MCF 10A (cell line): ENCODE results near the gene ATP5F1D. TPM values are rescaled to one million over a fixed set of nuclear protein-coding genes. Genes with fewer than 3 reads are reported as not detected.

Experiments used
- BruUV-seq: library from RNA; stranded (reverse); fragments of 400-500 nt; replicated peaks from 2 replicates; lab custom pipeline; 2021; lab: Mats Ljungman, UMichigan
- CTCF ChIA-PET: fragments of 300-600 bp; sonication (Branson Sonifier 250); formaldehyde crosslinking; extraction: SDS; loops from one replicate; lab custom pipeline; 2021; ENCODE audit warnings: antibody characterized with exemption, inconsistent platforms; lab: Yijun Ruan, JAX
- POLR2A ChIA-PET: fragments of 300-600, 350-650 bp; sonication (Branson Sonifier 250); formaldehyde crosslinking; extraction: SDS; loops from one replicate; lab custom pipeline; 2020; ENCODE audit warnings: antibody characterized with exemption, inconsistent platforms; lab: Yijun Ruan, JAX
- DNase-seq: peaks from one replicate; pipeline ENCODE4 v3.0.0-alpha.2; 2018; ENCODE audit not compliant: unreplicated experiment
- H3K27ac Mint-ChIP-seq: one replicate; pipeline ENCODE4 v1.8.0; 2022; ENCODE audit warnings: mild to moderate bottlenecking, low read depth, mixed read lengths; ENCODE audit not compliant: unreplicated experiment
- H3K27me3 Mint-ChIP-seq: one replicate; pipeline ENCODE4 v1.8.0; 2022; ENCODE audit warnings: mixed read lengths; ENCODE audit not compliant: insufficient read depth, unreplicated experiment
- H3K36me3 Mint-ChIP-seq: one replicate; pipeline ENCODE4 v1.8.0; 2022; ENCODE audit warnings: mild to moderate bottlenecking, moderate library complexity, mixed read lengths; ENCODE audit not compliant: insufficient read depth, unreplicated experiment
- H3K4me1 Mint-ChIP-seq: one replicate; pipeline ENCODE4 v1.8.0; 2022; ENCODE audit warnings: mixed read lengths; ENCODE audit not compliant: insufficient read depth, unreplicated experiment
- H3K4me3 Mint-ChIP-seq: one replicate; pipeline ENCODE4 v1.8.0; 2022; ENCODE audit warnings: mild to moderate bottlenecking, moderate library complexity, mixed read lengths; ENCODE audit not compliant: unreplicated experiment
- H3K9me3 Mint-ChIP-seq: one replicate; pipeline ENCODE4 v1.8.0; 2022; ENCODE audit warnings: mixed read lengths; ENCODE audit not compliant: unreplicated experiment
- intact Hi-C: fragments of 100-400 bp; cut with micrococcal nuclease; formaldehyde crosslinking; loops from 2 replicates; pipeline ENCODE4 v1.14.1; 2022
- total RNA-seq: library from RNA; stranded (reverse); gene quantifications from 2 replicates; pipeline ENCODE4 v1.2.3, GENCODE V29; 2022
- TF ChIP-seq, protein P1 (sequence below): fragments of 200-600 bp; IDR thresholded peaks from one replicate; pipeline ENCODE4 v1.8.0; 2022; ENCODE audit warnings: antibody characterized with exemption, mild to moderate bottlenecking; ENCODE audit not compliant: unreplicated experiment

The ATP5F1D gene
- total RNA-seq, 1 experiment from 2014 or later, result 258 TPM

GRCh38 chr19:1269478-1270212 is 28.1 kb downstream of the ATP5F1D start:
- intact Hi-C loops, result loop anchor here (10.0 kb wide), 1 partner anchor 115 kb away; the partner anchor contains the start of gene NDUFS7
- no peaks in the 10 kb centered on the region for H3K9me3 Mint-ChIP-seq
- peaks cover 65% of the 10 kb centered on the region for H3K36me3 Mint-ChIP-seq
- peaks cover 24% of the 10 kb centered on the region for H3K4me1 Mint-ChIP-seq
- peak overlapping the region; percentile 84 for H3K4me3 Mint-ChIP-seq
- peak; percentile 78 for DNase-seq
- POLR2A ChIA-PET, result interaction anchor here (0.7 to 6.2 kb wide), 36 partner anchors 8 to 1096 kb away, joined by 3 to 240 read pairs (median 5); partner anchors contain the start of genes ARHGAP45, ATP5F1D, CNN2 and GPX4
- H3K27ac Mint-ChIP-seq, result peak overlapping the region; percentile 89
- TF ChIP-seq, protein P1, sequence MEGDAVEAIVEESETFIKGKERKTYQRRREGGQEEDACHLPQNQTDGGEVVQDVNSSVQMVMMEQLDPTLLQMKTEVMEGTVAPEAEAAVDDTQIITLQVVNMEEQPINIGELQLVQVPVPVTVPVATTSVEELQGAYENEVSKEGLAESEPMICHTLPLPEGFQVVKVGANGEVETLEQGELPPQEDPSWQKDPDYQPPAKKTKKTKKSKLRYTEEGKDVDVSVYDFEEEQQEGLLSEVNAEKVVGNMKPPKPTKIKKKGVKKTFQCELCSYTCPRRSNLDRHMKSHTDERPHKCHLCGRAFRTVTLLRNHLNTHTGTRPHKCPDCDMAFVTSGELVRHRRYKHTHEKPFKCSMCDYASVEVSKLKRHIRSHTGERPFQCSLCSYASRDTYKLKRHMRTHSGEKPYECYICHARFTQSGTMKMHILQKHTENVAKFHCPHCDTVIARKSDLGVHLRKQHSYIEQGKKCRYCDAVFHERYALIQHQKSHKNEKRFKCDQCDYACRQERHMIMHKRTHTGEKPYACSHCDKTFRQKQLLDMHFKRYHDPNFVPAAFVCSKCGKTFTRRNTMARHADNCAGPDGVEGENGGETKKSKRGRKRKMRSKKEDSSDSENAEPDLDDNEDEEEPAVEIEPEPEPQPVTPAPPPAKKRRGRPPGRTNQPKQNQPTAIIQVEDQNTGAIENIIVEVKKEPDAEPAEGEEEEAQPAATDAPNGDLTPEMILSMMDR, result no peak
- H3K27me3 Mint-ChIP-seq, result no peaks in the 10 kb centered on the region
- BruUV-seq, result TSS peak; percentile 58
- CTCF ChIA-PET, result interaction anchor here (0.6 to 4.9 kb wide), 3 partner anchors 24 to 31 kb away, joined by 3 to 144 read pairs (median 3); no protein-coding TSS in a partner anchor

DNA sequence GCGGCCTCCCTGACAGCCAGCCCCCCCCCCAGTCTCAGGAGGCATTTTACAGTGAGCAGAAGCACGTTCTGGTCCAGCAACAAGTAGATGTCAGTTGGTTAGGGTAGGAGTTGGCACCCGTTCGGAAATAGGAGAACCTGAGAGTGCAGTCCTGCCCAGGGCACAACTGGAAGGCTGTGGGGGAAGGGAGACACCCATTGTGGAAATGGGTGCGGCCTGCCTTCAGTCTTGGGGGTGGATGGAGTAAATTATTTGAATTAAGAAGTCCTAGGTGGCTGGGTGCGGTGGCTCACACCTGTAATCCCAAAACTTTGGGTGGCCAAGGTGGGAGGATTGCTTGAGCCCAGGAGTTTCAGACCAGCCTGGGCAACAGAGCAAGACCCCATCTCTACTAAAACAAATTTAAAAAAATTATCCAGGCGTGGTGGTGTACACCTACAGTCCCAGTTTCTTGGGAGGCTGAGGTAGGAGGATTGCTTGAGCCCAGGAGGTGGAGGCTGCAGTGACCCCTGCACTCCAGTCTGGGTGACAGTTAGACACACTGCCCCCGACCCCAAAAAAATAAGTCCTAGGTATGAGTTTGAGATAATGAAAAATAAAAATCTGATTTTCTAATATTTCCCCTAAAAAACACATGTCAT is 28.8 kb downstream of the ATP5F1D start:
- no peaks in the 10 kb centered on the region for H3K27me3 Mint-ChIP-seq
- no peaks in the 10 kb centered on the region for H3K9me3 Mint-ChIP-seq
- peak overlapping the region; percentile 84 for H3K4me3 Mint-ChIP-seq
- TF ChIP-seq, protein P1, result no peak
- H3K27ac Mint-ChIP-seq, result peak overlapping the region; percentile 80
- CTCF ChIA-PET, result no interaction called here
- peak; percentile 69 for DNase-seq
- BruUV-seq, result no TSS peak
- H3K36me3 Mint-ChIP-seq, result peaks cover 71% of the 10 kb centered on the region
- POLR2A ChIA-PET, result interaction anchor here (1.7 to 6.2 kb wide), 3 partner anchors 18 to 26 kb away, joined by 17 to 240 read pairs (median 62); partner anchors contain the start of gene ATP5F1D
- intact Hi-C loops, result loop anchor here (10.0 kb wide), 1 partner anchor 114 kb away; the partner anchor contains the start of gene NDUFS7
- peaks cover 20% of the 10 kb centered on the region for H3K4me1 Mint-ChIP-seq

GRCh38 chr19:1270854-1271527 is 29.4 kb downstream of the ATP5F1D start:
- H3K27ac Mint-ChIP-seq, result no peak overlapping the region
- intact Hi-C loops, result loop anchor here (10.0 kb wide), 1 partner anchor 114 kb away; the partner anchor contains the start of gene NDUFS7
- CTCF ChIA-PET, result interaction anchor here (0.7 kb wide), 2 partner anchors 38 to 244 kb away, joined by 3 read pairs; no protein-coding TSS in a partner anchor

More at GRCh38 chr19:1270854-1271527, 29.4 kb downstream of the ATP5F1D start:
- H3K27me3 Mint-ChIP-seq, result no peaks in the 10 kb centered on the region
- POLR2A ChIA-PET, result interaction anchor here (0.5 to 0.6 kb wide), 2 partner anchors 368 to 1057 kb away, joined by 3 read pairs; partner anchors contain the start of genes LSM7 and SPPL2B
- no TSS peak for BruUV-seq
- H3K36me3 Mint-ChIP-seq, result peaks cover 74% of the 10 kb centered on the region
- no peaks in the 10 kb centered on the region for H3K9me3 Mint-ChIP-seq
- peak overlapping the region; percentile 84 for H3K4me3 Mint-ChIP-seq
- peaks cover 18% of the 10 kb centered on the region for H3K4me1 Mint-ChIP-seq
- DNase-seq, result no peak
- TF ChIP-seq, protein P1, result no peak
